Uterus (tissue), 2 donors: ENCODE results near the gene TTC34.

Source experiments
- POLR2A ChIP-seq, 2 donors: fragments of 450-650 bp; IDR thresholded peaks; one replicate each; pipeline ENCODE4 v1.6.1; 2016; ENCODE audit warnings: antibody characterized with exemption in 2 of 2, mild to moderate bottlenecking in 1 of 2, moderate library complexity in 1 of 2
- TF ChIP-seq, protein P1 (sequence below), 4 experiments: fragments of 200-600 bp in 2 of 4; fragments of 450-650 bp in 2 of 4; sonication (generic) in 2 of 4; IDR thresholded peaks; one replicate each; pipeline ENCODE4 v1.5.1; 2016 to 2019; ENCODE audit warnings: antibody characterized with exemption in 4 of 4, mild to moderate bottlenecking in 2 of 4, moderate library complexity in 1 of 4

- TF ChIP-seq, protein P1, sequence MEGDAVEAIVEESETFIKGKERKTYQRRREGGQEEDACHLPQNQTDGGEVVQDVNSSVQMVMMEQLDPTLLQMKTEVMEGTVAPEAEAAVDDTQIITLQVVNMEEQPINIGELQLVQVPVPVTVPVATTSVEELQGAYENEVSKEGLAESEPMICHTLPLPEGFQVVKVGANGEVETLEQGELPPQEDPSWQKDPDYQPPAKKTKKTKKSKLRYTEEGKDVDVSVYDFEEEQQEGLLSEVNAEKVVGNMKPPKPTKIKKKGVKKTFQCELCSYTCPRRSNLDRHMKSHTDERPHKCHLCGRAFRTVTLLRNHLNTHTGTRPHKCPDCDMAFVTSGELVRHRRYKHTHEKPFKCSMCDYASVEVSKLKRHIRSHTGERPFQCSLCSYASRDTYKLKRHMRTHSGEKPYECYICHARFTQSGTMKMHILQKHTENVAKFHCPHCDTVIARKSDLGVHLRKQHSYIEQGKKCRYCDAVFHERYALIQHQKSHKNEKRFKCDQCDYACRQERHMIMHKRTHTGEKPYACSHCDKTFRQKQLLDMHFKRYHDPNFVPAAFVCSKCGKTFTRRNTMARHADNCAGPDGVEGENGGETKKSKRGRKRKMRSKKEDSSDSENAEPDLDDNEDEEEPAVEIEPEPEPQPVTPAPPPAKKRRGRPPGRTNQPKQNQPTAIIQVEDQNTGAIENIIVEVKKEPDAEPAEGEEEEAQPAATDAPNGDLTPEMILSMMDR (IDR thresholded peaks at IDR 0.05), result no peak
- no peak for TF ChIP-seq POLR2A (IDR thresholded peaks at IDR 0.05)
Measured at GRCh38 chr1:2596530-2597333, 204.8 kb downstream of the TTC34 start.
